ENCODE data around the gene ZCCHC9.

- TF ChIP-seq CTCF (conservative IDR thresholded peaks at IDR 0.05; ENCODE audit: low read depth, low read length) (no peak), EZH2 (IDR thresholded peaks at IDR 0.05; ENCODE audit: borderline replicate concordance, low read depth, low read length, poor library complexity, severe bottlenecking) (no peak)
Observed at GRCh38 chr5:81360640-81361039, 59.3 kb downstream of the ZCCHC9 start.
